Kidney (tissue), 14 donors: ENCODE data around the gene CALCOCO1. TPM values are rescaled to one million over a fixed set of nuclear protein-coding genes. Genes with fewer than 3 reads are reported as not detected.
"Not testable (repeated sequence)": the region's sequence is repeated elsewhere in the genome, so short reads cannot be mapped to it uniquely, and the experiment has no call there.

Experiments
- DNase-seq, 5 donors: peaks; one replicate each; pipeline ENCODE4 v3.0.0-alpha.2; 2013 to 2020
- FAIRE-seq: peaks from 2 replicates; lab custom pipeline; 2012; peaks lifted over from hg19 to GRCh38; lab: Jason Lieb, UNC
- H3K27ac ChIP-seq, 2 donors: one replicate each; pipeline ENCODE4 v1.7.0; 2013; ENCODE audit warnings: low read depth in 2 of 2, low read length in 2 of 2, inconsistent platforms in 1 of 2
- H3K27me3 ChIP-seq: one replicate; pipeline ENCODE4 v1.7.1; 2013; ENCODE audit warnings: low read length, inconsistent platforms; ENCODE audit not compliant: control insufficient read depth, insufficient read depth
- H3K36me3 ChIP-seq, 3 donors: one replicate each; pipeline versions ENCODE4 v1.7.0 to v1.7.1; 2013; ENCODE audit warnings: low read length in 3 of 3, control low read depth in 1 of 3, inconsistent platforms in 1 of 3; ENCODE audit not compliant: insufficient read depth in 3 of 3, control insufficient read depth in 2 of 3
- H3K4me1 ChIP-seq, 3 donors: one replicate each; pipeline versions ENCODE4 v1.7.0 to v1.7.1; 2013; ENCODE audit warnings: low read length in 3 of 3, inconsistent platforms in 1 of 3, low read depth in 1 of 3; ENCODE audit not compliant: control insufficient read depth in 2 of 3, insufficient read depth in 2 of 3
- H3K4me3 ChIP-seq, 3 donors: one replicate each; pipeline versions ENCODE4 v1.7.0 to v1.8.1; 2013; ENCODE audit warnings: low read length in 3 of 3, control low read depth in 1 of 3, inconsistent platforms in 1 of 3
- H3K9ac ChIP-seq, 3 donors: one replicate each; pipeline versions ENCODE4 v1.7.0 to v1.7.1; 2013; ENCODE audit warnings: low read length in 3 of 3, control low read depth in 1 of 3, inconsistent platforms in 1 of 3
- H3K9me3 ChIP-seq, 3 donors: one replicate each; pipeline versions ENCODE4 v1.7.0 to v1.7.1; 2013; ENCODE audit warnings: low read length in 3 of 3, control low read depth in 1 of 3, inconsistent platforms in 1 of 3; ENCODE audit not compliant: control insufficient read depth in 2 of 3, insufficient read depth in 1 of 3
- intact Hi-C: fragments of 100-400 bp; cut with DNase I; formaldehyde crosslinking; loops from one replicate; pipeline ENCODE4 v1.11.1; 2022
- polyA plus RNA-seq: library from polyadenylated mRNA; stranded (reverse); fragments of 350-450 nt; fragmentation: Illumina TruSeq; extraction: RNeasy Lipid Tissue Mini Kit (QIAGEN cat#74804); gene quantifications from one replicate; pipeline ENCODE4 v1.2.3, GENCODE V29; 2014; ENCODE audit warnings: low read depth, low replicate concordance; ENCODE audit not compliant: insufficient read depth
- total RNA-seq: library from RNA; stranded (reverse); fragmentation: NEBNext Ultra II Directional; extraction: Animal tissue kit (Norgen Biotek cat#: 25700); gene quantifications from one replicate; pipeline ENCODE4 v1.2.1, GENCODE V29; 2021
- TF ChIP-seq, protein P1 (sequence below): IDR thresholded peaks from 3 replicates; pipeline ENCODE4 v1.5.1; 2012; ENCODE audit warnings: mild to moderate bottlenecking, moderate library complexity, borderline replicate concordance; ENCODE audit not compliant: insufficient read depth; ENCODE audit errors: extremely low read depth
- donor health status: control.
- donor health status: control.
- donor health status: control.
- donor health status: control.
- donor health status: control.
- donor health status: DM: yes; HTN: yes; CAD: no.
- donor health status: Normal renal cell carcinoma (clear cell type).

CALCOCO1 gene
- total and polyA plus RNA-seq, 2 donors from 2014 or later, result 82.2 to 109 TPM

DNA sequence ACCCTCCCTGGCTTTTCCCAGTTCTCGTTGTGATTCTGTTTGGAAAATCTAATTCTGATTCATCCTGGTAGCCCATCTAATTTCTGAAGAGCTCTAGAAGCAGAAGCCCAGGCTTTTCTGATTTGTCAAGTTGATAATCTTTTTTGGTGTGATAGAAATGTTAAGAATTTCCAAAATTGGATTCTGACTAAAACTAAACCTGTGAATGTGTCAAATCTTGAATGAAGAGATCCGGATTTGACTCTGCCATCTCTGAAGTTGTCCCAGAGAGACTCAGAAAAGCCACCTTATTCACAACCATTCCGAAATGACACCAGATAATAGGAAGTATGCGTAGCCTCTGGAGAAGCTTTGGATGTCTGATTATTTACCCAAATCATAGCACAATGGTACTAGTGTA is 37.4 kb upstream of the CALCOCO1 start:
- FAIRE-seq (no peak), DNase-seq (no peak)
- H3K4me3 ChIP-seq, result no peak overlapping the region
- H3K36me3 ChIP-seq, result no peaks in the 10 kb centered on the region
- no peaks in the 10 kb centered on the region for H3K4me1 ChIP-seq
- TF ChIP-seq, protein P1, sequence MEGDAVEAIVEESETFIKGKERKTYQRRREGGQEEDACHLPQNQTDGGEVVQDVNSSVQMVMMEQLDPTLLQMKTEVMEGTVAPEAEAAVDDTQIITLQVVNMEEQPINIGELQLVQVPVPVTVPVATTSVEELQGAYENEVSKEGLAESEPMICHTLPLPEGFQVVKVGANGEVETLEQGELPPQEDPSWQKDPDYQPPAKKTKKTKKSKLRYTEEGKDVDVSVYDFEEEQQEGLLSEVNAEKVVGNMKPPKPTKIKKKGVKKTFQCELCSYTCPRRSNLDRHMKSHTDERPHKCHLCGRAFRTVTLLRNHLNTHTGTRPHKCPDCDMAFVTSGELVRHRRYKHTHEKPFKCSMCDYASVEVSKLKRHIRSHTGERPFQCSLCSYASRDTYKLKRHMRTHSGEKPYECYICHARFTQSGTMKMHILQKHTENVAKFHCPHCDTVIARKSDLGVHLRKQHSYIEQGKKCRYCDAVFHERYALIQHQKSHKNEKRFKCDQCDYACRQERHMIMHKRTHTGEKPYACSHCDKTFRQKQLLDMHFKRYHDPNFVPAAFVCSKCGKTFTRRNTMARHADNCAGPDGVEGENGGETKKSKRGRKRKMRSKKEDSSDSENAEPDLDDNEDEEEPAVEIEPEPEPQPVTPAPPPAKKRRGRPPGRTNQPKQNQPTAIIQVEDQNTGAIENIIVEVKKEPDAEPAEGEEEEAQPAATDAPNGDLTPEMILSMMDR, result no peak
- H3K9ac ChIP-seq, result no peak overlapping the region
- H3K27ac ChIP-seq, result no peak overlapping the region
- intact Hi-C loops, result no loop called here
- H3K9me3 ChIP-seq, result no peaks in the 10 kb centered on the region
- no peaks in the 10 kb centered on the region for H3K27me3 ChIP-seq

DNA sequence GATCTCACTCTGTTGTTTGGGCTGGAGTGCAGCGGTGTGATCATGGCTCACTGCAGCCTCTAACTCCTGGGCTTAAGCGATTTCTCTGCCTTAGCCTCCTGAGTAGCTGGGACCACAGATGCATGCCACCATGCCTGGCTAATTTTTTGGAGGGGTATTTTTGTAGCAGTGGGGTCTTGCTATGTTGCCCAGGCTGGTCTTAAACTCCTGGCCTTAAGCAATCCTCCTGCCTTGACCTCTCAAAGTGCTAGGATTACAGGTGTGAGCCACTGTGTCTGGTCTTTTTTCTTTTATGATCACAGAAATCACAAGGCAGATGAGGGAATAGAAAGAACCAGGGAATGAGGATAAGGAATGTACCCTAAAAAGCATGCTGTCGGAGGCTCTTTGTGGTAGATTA is 35.5 kb upstream of the CALCOCO1 start:
- H3K36me3 ChIP-seq, H3K9ac ChIP-seq, H3K4me1 ChIP-seq, H3K9me3 ChIP-seq, DNase-seq, intact Hi-C loops, FAIRE-seq, H3K4me3 ChIP-seq, H3K27me3 ChIP-seq, H3K27ac ChIP-seq: not testable (repeated sequence)

DNA sequence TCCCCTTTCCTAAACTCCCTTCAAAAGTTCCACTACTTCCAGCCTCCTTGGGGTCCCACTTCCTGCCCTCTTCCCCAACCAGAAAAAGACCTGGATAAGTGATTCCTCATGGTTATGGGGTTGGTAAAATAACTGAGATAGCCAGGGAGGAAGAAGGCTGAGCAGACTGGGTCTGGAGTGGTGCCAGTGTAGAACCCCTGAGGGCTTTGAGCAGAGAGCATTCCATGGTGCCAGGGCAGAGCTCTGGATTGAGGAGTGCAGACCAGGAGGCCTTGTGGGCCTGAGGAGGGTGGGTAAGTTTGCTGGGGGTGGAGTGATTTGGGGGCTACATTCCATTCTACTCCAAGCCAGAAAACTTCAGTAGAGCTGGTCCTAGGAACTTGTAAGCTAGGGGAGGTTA is 34.1 kb upstream of the CALCOCO1 start:
- no peak overlapping the region for H3K27ac ChIP-seq
- no peak for DNase-seq
- no peaks in the 10 kb centered on the region for H3K36me3 ChIP-seq
- H3K27me3 ChIP-seq, result peaks cover 9% of the 10 kb centered on the region
- no peak overlapping the region for H3K4me3 ChIP-seq
- TF ChIP-seq, protein P1, result no peak
- H3K4me1 ChIP-seq, result no peaks in the 10 kb centered on the region
- no peak for FAIRE-seq
- no peak overlapping the region for H3K9ac ChIP-seq
- intact Hi-C loops, result no loop called here
- H3K9me3 ChIP-seq, result no peaks in the 10 kb centered on the region

GRCh38 chr12:53759261-53759660 is 32.0 kb upstream of the CALCOCO1 start:
- DNase-seq (peak in 2 of 5 donors; percentile 58 to 67), FAIRE-seq (no peak)
- Histone ChIP-seq H3K9ac (no peak overlapping the region), H3K4me1 (no peaks in the 10 kb centered on the region), H3K27me3 (peaks cover 9% of the 10 kb centered on the region), H3K4me3 (no peak overlapping the region), H3K36me3 (no peaks in the 10 kb centered on the region), H3K9me3 (no peaks in the 10 kb centered on the region), H3K27ac (no peak overlapping the region)
- intact Hi-C loops, result no loop called here
- TF ChIP-seq, protein P1, result no peak
